ENCODE data around the gene MYBBP1A. TPM values are rescaled to one million over a fixed set of nuclear protein-coding genes. Genes with fewer than 3 reads are reported as not detected.

The MYBBP1A gene
- total and polyA plus RNA-seq, 9 of the 15 experiments (the other 6 are each of a cell fraction or from before 2014, with no cell fraction given) = 2.0 to 114 (median 47.2) TPM

DNA sequence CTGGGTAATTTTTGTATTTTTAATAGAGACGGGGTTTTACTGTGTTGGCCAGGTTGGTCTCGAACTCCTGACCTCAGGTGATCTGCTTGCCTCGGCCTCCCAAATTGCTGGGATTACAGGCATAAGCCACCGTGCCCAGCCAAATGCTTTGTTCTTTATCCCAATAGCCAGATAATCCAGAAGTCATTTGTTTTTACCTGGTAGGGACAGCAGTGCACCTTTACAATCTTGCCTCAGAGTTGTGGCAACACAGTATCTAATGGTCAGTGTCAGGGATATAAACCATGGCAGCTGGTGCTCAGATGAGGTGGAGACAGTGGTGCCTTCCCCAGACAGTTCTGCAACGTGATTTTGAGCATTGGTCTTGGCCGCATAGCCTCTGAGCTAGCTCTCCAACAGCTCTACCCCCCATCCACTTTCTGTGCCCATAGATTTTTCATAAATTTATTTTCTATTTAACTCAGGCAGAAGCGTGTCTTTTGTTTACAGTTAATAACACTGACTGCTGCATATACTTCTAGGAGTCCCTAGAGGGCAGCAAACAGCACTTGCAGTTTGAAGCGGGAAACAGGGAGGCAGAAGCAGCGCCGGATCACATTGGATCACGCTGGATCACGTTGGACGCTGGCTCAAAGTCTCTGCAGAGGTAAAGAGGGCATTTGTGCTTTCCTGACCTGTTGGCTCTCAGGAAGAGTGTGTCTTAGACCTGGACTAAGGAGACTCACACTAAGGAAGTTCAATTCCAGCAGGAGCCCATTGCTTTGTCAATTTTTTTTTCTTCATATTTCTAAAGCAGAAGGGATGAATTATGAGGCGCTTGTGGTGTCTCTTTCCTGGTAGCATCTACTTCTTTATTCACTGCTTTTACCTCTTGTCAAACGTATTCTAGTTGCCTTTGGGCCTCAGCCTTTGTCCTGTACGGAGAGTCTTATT is 10.3 kb upstream of the MYBBP1A start (continued):
- TF ChIP-seq, protein P1, sequence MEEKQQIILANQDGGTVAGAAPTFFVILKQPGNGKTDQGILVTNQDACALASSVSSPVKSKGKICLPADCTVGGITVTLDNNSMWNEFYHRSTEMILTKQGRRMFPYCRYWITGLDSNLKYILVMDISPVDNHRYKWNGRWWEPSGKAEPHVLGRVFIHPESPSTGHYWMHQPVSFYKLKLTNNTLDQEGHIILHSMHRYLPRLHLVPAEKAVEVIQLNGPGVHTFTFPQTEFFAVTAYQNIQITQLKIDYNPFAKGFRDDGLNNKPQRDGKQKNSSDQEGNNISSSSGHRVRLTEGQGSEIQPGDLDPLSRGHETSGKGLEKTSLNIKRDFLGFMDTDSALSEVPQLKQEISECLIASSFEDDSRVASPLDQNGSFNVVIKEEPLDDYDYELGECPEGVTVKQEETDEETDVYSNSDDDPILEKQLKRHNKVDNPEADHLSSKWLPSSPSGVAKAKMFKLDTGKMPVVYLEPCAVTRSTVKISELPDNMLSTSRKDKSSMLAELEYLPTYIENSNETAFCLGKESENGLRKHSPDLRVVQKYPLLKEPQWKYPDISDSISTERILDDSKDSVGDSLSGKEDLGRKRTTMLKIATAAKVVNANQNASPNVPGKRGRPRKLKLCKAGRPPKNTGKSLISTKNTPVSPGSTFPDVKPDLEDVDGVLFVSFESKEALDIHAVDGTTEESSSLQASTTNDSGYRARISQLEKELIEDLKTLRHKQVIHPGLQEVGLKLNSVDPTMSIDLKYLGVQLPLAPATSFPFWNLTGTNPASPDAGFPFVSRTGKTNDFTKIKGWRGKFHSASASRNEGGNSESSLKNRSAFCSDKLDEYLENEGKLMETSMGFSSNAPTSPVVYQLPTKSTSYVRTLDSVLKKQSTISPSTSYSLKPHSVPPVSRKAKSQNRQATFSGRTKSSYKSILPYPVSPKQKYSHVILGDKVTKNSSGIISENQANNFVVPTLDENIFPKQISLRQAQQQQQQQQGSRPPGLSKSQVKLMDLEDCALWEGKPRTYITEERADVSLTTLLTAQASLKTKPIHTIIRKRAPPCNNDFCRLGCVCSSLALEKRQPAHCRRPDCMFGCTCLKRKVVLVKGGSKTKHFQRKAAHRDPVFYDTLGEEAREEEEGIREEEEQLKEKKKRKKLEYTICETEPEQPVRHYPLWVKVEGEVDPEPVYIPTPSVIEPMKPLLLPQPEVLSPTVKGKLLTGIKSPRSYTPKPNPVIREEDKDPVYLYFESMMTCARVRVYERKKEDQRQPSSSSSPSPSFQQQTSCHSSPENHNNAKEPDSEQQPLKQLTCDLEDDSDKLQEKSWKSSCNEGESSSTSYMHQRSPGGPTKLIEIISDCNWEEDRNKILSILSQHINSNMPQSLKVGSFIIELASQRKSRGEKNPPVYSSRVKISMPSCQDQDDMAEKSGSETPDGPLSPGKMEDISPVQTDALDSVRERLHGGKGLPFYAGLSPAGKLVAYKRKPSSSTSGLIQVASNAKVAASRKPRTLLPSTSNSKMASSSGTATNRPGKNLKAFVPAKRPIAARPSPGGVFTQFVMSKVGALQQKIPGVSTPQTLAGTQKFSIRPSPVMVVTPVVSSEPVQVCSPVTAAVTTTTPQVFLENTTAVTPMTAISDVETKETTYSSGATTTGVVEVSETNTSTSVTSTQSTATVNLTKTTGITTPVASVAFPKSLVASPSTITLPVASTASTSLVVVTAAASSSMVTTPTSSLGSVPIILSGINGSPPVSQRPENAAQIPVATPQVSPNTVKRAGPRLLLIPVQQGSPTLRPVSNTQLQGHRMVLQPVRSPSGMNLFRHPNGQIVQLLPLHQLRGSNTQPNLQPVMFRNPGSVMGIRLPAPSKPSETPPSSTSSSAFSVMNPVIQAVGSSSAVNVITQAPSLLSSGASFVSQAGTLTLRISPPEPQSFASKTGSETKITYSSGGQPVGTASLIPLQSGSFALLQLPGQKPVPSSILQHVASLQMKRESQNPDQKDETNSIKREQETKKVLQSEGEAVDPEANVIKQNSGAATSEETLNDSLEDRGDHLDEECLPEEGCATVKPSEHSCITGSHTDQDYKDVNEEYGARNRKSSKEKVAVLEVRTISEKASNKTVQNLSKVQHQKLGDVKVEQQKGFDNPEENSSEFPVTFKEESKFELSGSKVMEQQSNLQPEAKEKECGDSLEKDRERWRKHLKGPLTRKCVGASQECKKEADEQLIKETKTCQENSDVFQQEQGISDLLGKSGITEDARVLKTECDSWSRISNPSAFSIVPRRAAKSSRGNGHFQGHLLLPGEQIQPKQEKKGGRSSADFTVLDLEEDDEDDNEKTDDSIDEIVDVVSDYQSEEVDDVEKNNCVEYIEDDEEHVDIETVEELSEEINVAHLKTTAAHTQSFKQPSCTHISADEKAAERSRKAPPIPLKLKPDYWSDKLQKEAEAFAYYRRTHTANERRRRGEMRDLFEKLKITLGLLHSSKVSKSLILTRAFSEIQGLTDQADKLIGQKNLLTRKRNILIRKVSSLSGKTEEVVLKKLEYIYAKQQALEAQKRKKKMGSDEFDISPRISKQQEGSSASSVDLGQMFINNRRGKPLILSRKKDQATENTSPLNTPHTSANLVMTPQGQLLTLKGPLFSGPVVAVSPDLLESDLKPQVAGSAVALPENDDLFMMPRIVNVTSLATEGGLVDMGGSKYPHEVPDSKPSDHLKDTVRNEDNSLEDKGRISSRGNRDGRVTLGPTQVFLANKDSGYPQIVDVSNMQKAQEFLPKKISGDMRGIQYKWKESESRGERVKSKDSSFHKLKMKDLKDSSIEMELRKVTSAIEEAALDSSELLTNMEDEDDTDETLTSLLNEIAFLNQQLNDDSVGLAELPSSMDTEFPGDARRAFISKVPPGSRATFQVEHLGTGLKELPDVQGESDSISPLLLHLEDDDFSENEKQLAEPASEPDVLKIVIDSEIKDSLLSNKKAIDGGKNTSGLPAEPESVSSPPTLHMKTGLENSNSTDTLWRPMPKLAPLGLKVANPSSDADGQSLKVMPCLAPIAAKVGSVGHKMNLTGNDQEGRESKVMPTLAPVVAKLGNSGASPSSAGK (IDR thresholded peaks at IDR 0.05) = peak; percentile 75
- TF ChIP-seq, protein P2, sequence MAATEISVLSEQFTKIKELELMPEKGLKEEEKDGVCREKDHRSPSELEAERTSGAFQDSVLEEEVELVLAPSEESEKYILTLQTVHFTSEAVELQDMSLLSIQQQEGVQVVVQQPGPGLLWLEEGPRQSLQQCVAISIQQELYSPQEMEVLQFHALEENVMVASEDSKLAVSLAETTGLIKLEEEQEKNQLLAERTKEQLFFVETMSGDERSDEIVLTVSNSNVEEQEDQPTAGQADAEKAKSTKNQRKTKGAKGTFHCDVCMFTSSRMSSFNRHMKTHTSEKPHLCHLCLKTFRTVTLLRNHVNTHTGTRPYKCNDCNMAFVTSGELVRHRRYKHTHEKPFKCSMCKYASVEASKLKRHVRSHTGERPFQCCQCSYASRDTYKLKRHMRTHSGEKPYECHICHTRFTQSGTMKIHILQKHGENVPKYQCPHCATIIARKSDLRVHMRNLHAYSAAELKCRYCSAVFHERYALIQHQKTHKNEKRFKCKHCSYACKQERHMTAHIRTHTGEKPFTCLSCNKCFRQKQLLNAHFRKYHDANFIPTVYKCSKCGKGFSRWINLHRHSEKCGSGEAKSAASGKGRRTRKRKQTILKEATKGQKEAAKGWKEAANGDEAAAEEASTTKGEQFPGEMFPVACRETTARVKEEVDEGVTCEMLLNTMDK (IDR thresholded peaks at IDR 0.05; ENCODE audit: borderline replicate concordance, insufficient read depth, low read depth, low read length, poor library complexity, severe bottlenecking) = peak; percentile 9

Data from K562 (cell line).